B cell (primary cell): ENCODE results near the gene SLC2A6. TPM values are rescaled to one million over a fixed set of nuclear protein-coding genes. Genes with fewer than 3 reads are reported as not detected.
A peak's percentile ranks its signal among the peaks of the same experiment; 100 is the strongest.

Experiments used
- ATAC-seq: fragments of 200-7000 bp; cut with Tn5 transposase; one replicate; pipeline ENCODE4 v1.10.0; 2021; ENCODE audit warnings: low read depth, mild to moderate bottlenecking, moderate number of reproducible peaks, moderate library complexity
- CTCF ChIA-PET: fragments of 350-600 bp; sonication (Branson Sonifier 250); formaldehyde crosslinking; loops from one replicate; lab custom pipeline; 2021; ENCODE audit warnings: antibody characterized with exemption, inconsistent platforms; lab: Charles Lee
- POLR2A ChIA-PET: fragments of 350-600 bp; sonication (Branson Sonifier 250); formaldehyde crosslinking; loops from one replicate; lab custom pipeline; 2021; ENCODE audit warnings: antibody characterized with exemption; lab: Charles Lee
- DNase-seq: peaks from one replicate; pipeline ENCODE4 v3.0.0; 2013
- H2AFZ ChIP-seq: 2 replicates; pipeline ENCODE4 v1.6.1; 2012; ENCODE audit warnings: mild to moderate bottlenecking, low read depth, low read length; ENCODE audit not compliant: insufficient read depth, poor library complexity, severe bottlenecking
- H3K27ac ChIP-seq, 2 donors: 1 replicate in 1 of 2; 2 replicates in 1 of 2; pipeline ENCODE4 v1.5.1; 2012 to 2013; ENCODE audit warnings: low read length in 2 of 2, mild to moderate bottlenecking in 2 of 2, moderate library complexity in 1 of 2
- H3K27me3 ChIP-seq, 4 experiments: fragments of 200-600 bp in 1 of 4; sonication (generic) in 1 of 4; replicated peaks in 1 of 4; 1 replicate in 2 of 4; 2 replicates in 2 of 4; pipeline versions ENCODE4 v1.6.1 to v1.7.0; 2013 to 2016; ENCODE audit warnings: low read length in 3 of 4, mild to moderate bottlenecking in 2 of 4, mixed read lengths in 1 of 4, moderate library complexity in 1 of 4; ENCODE audit not compliant: insufficient read depth in 4 of 4, control insufficient read depth in 3 of 4; ENCODE audit errors: control extremely low read depth in 1 of 4
- H3K36me3 ChIP-seq, 2 experiments: replicated peaks in 1 of 2; 1 replicate in 1 of 2; 2 replicates in 1 of 2; pipeline versions ENCODE4 v1.6.1 to v1.7.1; 2013; ENCODE audit warnings: low read length in 1 of 2; ENCODE audit not compliant: insufficient read depth in 2 of 2, control insufficient read depth in 1 of 2; ENCODE audit errors: control extremely low read depth in 1 of 2, extremely low read depth in 1 of 2
- H3K4me1 ChIP-seq, 2 donors: fragments of 200-600 bp in 1 of 2; sonication (generic) in 1 of 2; 1 replicate in 1 of 2; 2 replicates in 1 of 2; pipeline versions ENCODE4 v1.5.1 to v1.6.1; 2013 to 2017; ENCODE audit warnings: low read length in 2 of 2; ENCODE audit not compliant: control insufficient read depth in 2 of 2, insufficient read depth in 2 of 2
- H3K4me2 ChIP-seq: replicated peaks from 2 replicates; pipeline ENCODE3; 2012; ENCODE audit warnings: mild to moderate bottlenecking, low read depth, low read length; ENCODE audit not compliant: poor library complexity, severe bottlenecking
- H3K4me3 ChIP-seq, 5 experiments: fragments of 200-600 bp in 1 of 5; sonication (generic) in 1 of 5; 1 replicate in 3 of 5; 2 replicates in 2 of 5; pipeline versions ENCODE4 v1.5.1 to v1.7.0; 2011 to 2016; ENCODE audit warnings: low read length in 4 of 5, mild to moderate bottlenecking in 4 of 5, low read depth in 2 of 5, control low read depth in 1 of 5, moderate library complexity in 1 of 5; ENCODE audit not compliant: insufficient read depth in 1 of 5; ENCODE audit errors: control extremely low read depth in 1 of 5, extremely low read depth in 1 of 5
- H3K79me2 ChIP-seq: fragments of 200-600 bp; sonication (generic); one replicate; pipeline ENCODE4 v1.6.0; 2016; ENCODE audit warnings: low read length; ENCODE audit not compliant: control insufficient read depth, insufficient read depth
- H3K9ac ChIP-seq: fragments of 200-600 bp; sonication (generic); 2 replicates; pipeline ENCODE4 v1.6.1; 2017; ENCODE audit warnings: mild to moderate bottlenecking, low read length, moderate library complexity
- H3K9me3 ChIP-seq, 3 donors: one replicate each; pipeline versions ENCODE4 v1.6.1 to v1.7.1; 2013; ENCODE audit warnings: low read length in 2 of 3; ENCODE audit not compliant: control insufficient read depth in 2 of 3, insufficient read depth in 1 of 3; ENCODE audit errors: control extremely low read depth in 1 of 3
- H4K20me1 ChIP-seq: 2 replicates; pipeline ENCODE4 v1.6.0; 2012; ENCODE audit warnings: mild to moderate bottlenecking, low read length; ENCODE audit not compliant: insufficient read depth, control insufficient read depth, poor library complexity, severe bottlenecking
- H3K27ac Mint-ChIP-seq: one replicate; pipeline ENCODE4 v1.8.0; 2021; ENCODE audit warnings: mixed read lengths
- H3K27me3 Mint-ChIP-seq: one replicate; pipeline ENCODE4 v1.8.0; 2021; ENCODE audit warnings: mixed read lengths
- H3K4me1 Mint-ChIP-seq: one replicate; pipeline ENCODE4 v1.8.0; 2021; ENCODE audit warnings: mixed read lengths
- H3K4me3 Mint-ChIP-seq: one replicate; pipeline ENCODE4 v1.8.0; 2021; ENCODE audit warnings: mixed read lengths
- H3K9me3 Mint-ChIP-seq: one replicate; pipeline ENCODE4 v1.8.0; 2022; ENCODE audit warnings: mixed read lengths; ENCODE audit not compliant: insufficient read depth
- EZH2 ChIP-seq: IDR thresholded peaks from 2 replicates; pipeline ENCODE4 v1.6.1; 2012; ENCODE audit warnings: borderline replicate concordance, low read depth, mild to moderate bottlenecking, moderate library complexity, low read length; ENCODE audit not compliant: insufficient read depth, poor library complexity, severe bottlenecking
- WGBS: methylation state at CpG from one replicate; pipeline ENCODE4 v1.1.5; 2013; ENCODE audit warnings: missing lambda C conversion rate; ENCODE audit not compliant: insufficient coverage; 5-methylcytosine and 5-hydroxymethylcytosine counted together
- intact Hi-C: fragments of 100-400 bp; cut with micrococcal nuclease; formaldehyde crosslinking; loops from one replicate; pipeline ENCODE4 v1.10.0; 2022
- polyA plus RNA-seq: library from polyadenylated mRNA; depleted of rRNA; stranded (reverse); fragments of >200 nt; gene quantifications from 2 replicates; pipeline ENCODE4 v1.2.3, GENCODE V29; 2012
- total RNA-seq, 2 donors: library from RNA; stranded (reverse); fragments of 120-200 nt in 1 of 2; gene quantifications; 1 replicate in 1 of 2; 2 replicates in 1 of 2; pipeline versions ENCODE4 v1.2.3 to v1.2.4, GENCODE V29; 2013 to 2022
- TF ChIP-seq, protein P1 (sequence below): fragments of 200-600 bp; IDR thresholded peaks from one replicate; pipeline ENCODE4 v1.8.0; 2022; ENCODE audit warnings: antibody characterized with exemption, mild to moderate bottlenecking

The SLC2A6 gene
- total and polyA plus RNA-seq, 2 donors (not counting 1 experiment from before 2014, with no cell fraction given): 51.8 to 108 TPM

DNA sequence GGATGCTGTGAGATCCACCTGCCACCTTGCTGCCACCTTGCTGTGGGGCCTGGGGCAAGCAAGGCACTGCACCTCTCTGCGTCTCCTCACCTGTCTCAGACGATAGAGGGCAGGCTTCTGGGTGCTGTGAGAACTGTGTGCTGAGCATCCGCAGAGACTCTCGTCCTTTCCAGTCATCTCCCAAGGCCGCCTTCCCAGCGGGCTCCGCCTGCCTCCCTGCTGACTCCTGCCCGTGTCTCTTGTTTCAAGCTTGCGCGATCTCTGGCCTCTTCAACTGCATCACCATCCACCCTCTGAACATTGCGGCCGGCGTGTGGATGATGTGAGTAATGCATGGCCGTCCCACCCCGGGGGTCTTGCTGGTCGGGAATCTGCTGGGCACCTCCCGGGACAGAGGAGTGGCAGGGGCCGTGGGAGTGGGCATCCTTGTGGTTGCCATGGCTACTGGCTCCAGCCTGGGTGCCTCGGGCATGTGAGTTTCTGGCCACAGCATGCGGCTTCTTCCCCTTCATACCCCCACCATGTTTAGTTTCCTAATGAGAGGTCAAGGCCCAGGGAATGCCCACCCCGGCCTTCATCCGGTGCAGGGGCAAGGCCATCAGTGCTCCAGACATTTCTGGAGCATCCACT lies 15.6 kb downstream of the SLC2A6 start:
- peaks cover 0 to 6% of the 10 kb centered on the region in 2 experiments for H3K36me3 ChIP-seq
- no peak overlapping the region for H2AFZ ChIP-seq
- DNase-seq (no peak), ATAC-seq (no peak)
- Mint-ChIP-seq H3K4me3 (no peak overlapping the region), H3K27ac (no peak overlapping the region), H3K4me1 (peaks cover 23% of the 10 kb centered on the region), H3K9me3 (no peaks in the 10 kb centered on the region), H3K27me3 (no peaks in the 10 kb centered on the region)
- CTCF ChIA-PET: no interaction called here
- no peak overlapping the region for H3K27ac ChIP-seq
- H3K27me3 ChIP-seq: no peaks in the 10 kb centered on the region
- intact Hi-C loops: no loop called here
- peaks cover 13% of the 10 kb centered on the region for H3K79me2 ChIP-seq
- no peak overlapping the region for H3K9ac ChIP-seq
- no peak overlapping the region for H3K4me3 ChIP-seq
- 89% methylated on average over 16 of the region's 22 CpGs for WGBS
- no peaks in the 10 kb centered on the region for H3K9me3 ChIP-seq
- peaks cover 13% of the 10 kb centered on the region for H4K20me1 ChIP-seq
- peaks cover 13 to 35% of the 10 kb centered on the region in 2 donors for H3K4me1 ChIP-seq
- no peak overlapping the region for H3K4me2 ChIP-seq
- POLR2A ChIA-PET: interaction anchor here (0.5 kb wide), 1 partner anchor 32 kb away, joined by 4 read pairs; no protein-coding TSS in a partner anchor
- TF ChIP-seq, protein P1, sequence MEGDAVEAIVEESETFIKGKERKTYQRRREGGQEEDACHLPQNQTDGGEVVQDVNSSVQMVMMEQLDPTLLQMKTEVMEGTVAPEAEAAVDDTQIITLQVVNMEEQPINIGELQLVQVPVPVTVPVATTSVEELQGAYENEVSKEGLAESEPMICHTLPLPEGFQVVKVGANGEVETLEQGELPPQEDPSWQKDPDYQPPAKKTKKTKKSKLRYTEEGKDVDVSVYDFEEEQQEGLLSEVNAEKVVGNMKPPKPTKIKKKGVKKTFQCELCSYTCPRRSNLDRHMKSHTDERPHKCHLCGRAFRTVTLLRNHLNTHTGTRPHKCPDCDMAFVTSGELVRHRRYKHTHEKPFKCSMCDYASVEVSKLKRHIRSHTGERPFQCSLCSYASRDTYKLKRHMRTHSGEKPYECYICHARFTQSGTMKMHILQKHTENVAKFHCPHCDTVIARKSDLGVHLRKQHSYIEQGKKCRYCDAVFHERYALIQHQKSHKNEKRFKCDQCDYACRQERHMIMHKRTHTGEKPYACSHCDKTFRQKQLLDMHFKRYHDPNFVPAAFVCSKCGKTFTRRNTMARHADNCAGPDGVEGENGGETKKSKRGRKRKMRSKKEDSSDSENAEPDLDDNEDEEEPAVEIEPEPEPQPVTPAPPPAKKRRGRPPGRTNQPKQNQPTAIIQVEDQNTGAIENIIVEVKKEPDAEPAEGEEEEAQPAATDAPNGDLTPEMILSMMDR: no peak
- no peak for TF ChIP-seq EZH2

DNA sequence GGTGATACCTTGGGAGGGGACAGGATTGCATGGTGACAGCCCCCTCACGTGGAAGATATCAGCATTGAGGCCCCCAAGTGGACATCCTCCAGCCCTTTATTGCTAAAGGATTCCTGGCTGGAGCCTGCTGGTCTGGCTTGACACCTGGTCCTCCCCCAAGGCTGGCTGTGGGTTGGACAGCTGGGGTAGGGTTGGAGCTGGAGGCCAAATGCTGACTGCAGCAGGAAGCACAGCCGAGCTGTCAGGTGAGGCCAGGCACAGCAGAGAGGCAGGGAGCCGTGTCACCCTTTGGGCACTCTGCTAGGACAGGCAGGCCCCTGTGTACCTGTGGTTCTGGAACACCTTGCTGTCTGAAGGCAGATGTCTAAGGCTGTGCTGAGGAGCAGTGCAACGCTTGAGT lies 16.9 kb downstream of the SLC2A6 start:
- Mint-ChIP-seq H3K27me3 (no peaks in the 10 kb centered on the region), H3K27ac (no peak overlapping the region), H3K9me3 (no peaks in the 10 kb centered on the region), H3K4me1 (peaks cover 23% of the 10 kb centered on the region), H3K4me3 (peak overlapping the region; percentile 92)
- ATAC-seq: no peak
- Histone ChIP-seq H3K79me2 (peaks cover 13% of the 10 kb centered on the region), H3K9ac (no peak overlapping the region), H3K27ac (no peak overlapping the region), H2AFZ (no peak overlapping the region), H4K20me1 (peaks cover 9% of the 10 kb centered on the region), H3K27me3 (no peaks in the 10 kb centered on the region), H3K4me1 (peaks cover 13 to 35% of the 10 kb centered on the region in 2 donors), H3K4me2 (no peak overlapping the region), H3K9me3 (no peaks in the 10 kb centered on the region), H3K4me3 (no peak overlapping the region), H3K36me3 (peaks cover 0 to 6% of the 10 kb centered on the region in 2 experiments)
- ChIA-PET POLR2A (interaction anchor here (0.8 to 0.9 kb wide), 2 partner anchors 13 to 45 kb away, joined by 3 to 4 read pairs; no protein-coding TSS in a partner anchor), CTCF (no interaction called here)
- intact Hi-C loops: loop anchor here (2.0 kb wide), 2 partner anchors 25 to 55 kb away; no protein-coding TSS in a partner anchor
- TF ChIP-seq, protein P1: no peak
- TF ChIP-seq EZH2: no peak
- no peak for DNase-seq
- WGBS: 77% methylated on average over 4 of the region's 4 CpGs
